HFF-Myc (cell line): Measurements from ENCODE around the gene SLC6A11.

Source experiments
- DNase-seq: peaks from one replicate; pipeline ENCODE4 v3.0.0-alpha.2; 2011; ENCODE audit warnings: low read depth; ENCODE audit errors: extremely low read depth
- H3K4me3 ChIP-seq: replicated peaks from 2 replicates; pipeline ENCODE4 v1.5.1; 2011; ENCODE audit warnings: low read depth, mild to moderate bottlenecking, control low read depth, low read length
- TF ChIP-seq, protein P1 (sequence below): IDR thresholded peaks from 2 replicates; pipeline ENCODE4 v1.5.1; 2012; ENCODE audit warnings: mild to moderate bottlenecking, low read depth, low read length, control low read depth; ENCODE audit errors: missing control alignments

SLC6A11 gene

GRCh38 chr3:10968401-10968800 lies 152.4 kb downstream of the SLC6A11 start:
- no peak overlapping the region for H3K4me3 ChIP-seq
- no peak for DNase-seq
- TF ChIP-seq, protein P1, sequence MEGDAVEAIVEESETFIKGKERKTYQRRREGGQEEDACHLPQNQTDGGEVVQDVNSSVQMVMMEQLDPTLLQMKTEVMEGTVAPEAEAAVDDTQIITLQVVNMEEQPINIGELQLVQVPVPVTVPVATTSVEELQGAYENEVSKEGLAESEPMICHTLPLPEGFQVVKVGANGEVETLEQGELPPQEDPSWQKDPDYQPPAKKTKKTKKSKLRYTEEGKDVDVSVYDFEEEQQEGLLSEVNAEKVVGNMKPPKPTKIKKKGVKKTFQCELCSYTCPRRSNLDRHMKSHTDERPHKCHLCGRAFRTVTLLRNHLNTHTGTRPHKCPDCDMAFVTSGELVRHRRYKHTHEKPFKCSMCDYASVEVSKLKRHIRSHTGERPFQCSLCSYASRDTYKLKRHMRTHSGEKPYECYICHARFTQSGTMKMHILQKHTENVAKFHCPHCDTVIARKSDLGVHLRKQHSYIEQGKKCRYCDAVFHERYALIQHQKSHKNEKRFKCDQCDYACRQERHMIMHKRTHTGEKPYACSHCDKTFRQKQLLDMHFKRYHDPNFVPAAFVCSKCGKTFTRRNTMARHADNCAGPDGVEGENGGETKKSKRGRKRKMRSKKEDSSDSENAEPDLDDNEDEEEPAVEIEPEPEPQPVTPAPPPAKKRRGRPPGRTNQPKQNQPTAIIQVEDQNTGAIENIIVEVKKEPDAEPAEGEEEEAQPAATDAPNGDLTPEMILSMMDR: no peak

- DNase-seq: no peak
- H3K4me3 ChIP-seq: no peak overlapping the region
- TF ChIP-seq, protein P1: no peak
Measured at GRCh38 chr3:10970306-10970960, 154.4 kb downstream of the SLC6A11 start.

GRCh38 chr3:10972072-10972782 lies 156.2 kb downstream of the SLC6A11 start:
- no peak for DNase-seq
- H3K4me3 ChIP-seq: no peak overlapping the region

DNA sequence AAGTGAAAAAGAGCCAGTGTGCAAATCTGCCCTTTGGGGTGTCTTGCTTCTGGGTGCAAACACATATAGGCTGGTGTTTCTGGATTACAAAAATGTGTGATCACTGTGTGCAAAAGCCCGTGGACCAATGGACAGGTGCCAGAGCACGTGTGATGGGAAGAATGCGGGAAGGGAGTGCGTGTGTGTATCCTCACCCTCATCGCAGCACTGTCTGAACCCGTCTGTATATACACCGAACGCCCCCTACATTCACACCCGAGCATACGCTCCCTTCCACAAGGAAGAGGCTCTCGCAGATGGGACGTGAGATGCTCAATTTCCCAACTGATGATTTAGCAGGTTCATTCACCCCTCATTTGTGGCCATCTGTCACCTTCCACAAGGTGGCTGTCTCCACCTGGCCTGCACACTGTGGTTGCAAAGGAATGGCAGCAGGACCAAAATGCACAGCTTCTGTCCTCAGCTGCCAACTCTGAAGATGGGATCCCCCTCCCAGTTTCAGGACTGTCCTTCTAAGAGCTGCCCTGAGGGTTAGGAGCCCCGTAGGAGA lies 157.1 kb downstream of the SLC6A11 start:
- DNase-seq: no peak
- no peak overlapping the region for H3K4me3 ChIP-seq
- TF ChIP-seq, protein P1: no peak

More at GRCh38 chr3:10972072-10972782, 156.2 kb downstream of the SLC6A11 start:
- TF ChIP-seq, protein P1: no peak

DNA sequence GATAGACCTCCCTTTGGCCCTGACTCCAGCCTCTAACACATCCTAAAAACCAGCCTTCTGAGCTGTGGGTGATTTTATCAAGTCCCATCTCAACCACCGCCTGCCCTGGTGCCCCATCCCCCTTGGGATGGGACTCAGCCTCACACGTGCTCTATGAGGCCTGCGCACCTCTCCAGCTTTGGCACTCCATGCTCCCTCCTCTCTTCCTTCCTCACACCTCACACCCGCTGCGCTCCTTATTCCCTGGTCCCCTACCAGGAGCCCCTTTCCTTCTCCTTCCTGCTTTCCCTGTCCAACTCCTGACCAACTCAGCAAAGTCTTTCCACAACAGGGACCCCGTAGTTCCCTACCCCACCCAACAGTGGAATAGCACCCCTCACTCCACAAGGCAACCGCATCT lies 158.1 kb downstream of the SLC6A11 start:
- DNase-seq: no peak
- TF ChIP-seq, protein P1: no peak
- H3K4me3 ChIP-seq: no peak overlapping the region

GRCh38 chr3:10974746-10975375 lies 158.8 kb downstream of the SLC6A11 start:
- no peak for DNase-seq
- H3K4me3 ChIP-seq: no peak overlapping the region
- TF ChIP-seq, protein P1: no peak
